GM19193 (cell line): ENCODE measurements around the gene ATXN1.

ENCODE experiments used
- POLR2A ChIP-seq: IDR thresholded peaks from 4 replicates; pipeline ENCODE4 v1.6.1; 2011; ENCODE audit not compliant: insufficient read depth, insufficient read length; ENCODE audit errors: extremely low read depth

The ATXN1 gene

DNA sequence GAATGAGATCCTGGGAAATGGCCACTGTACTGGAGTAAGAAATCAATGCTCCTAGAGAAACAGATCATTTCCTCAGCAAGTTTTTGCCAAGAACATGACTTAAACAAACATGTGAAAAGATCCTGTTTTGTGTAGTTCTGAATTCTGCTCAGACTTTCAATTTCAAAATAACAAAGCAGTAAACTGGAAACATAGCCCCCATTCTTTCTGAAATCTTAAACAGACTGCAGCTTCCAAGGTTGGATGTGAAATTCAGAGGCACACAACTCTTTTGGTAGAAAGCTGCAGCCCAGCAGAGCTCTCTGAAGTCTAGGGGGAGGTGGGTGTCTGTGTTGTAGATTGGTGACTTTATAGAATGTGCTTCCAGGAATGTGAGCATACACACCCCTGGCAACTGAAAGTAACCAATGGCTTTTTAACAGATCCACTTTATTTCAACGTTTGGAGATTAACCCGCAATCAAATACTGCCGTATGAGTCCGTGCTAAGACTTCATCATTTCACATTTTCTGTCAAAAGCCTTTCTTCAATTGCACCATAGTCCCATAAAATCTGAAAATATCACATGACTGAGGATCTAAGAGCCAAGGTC is 86.4 kb downstream of the ATXN1 start:
- no peak for TF ChIP-seq POLR2A

- no peak for TF ChIP-seq POLR2A
Observed at GRCh38 chr6:16673011-16673797, 88.1 kb downstream of the ATXN1 start.

GRCh38 chr6:16671302-16672289 is 89.7 kb downstream of the ATXN1 start:
- TF ChIP-seq POLR2A = no peak

DNA sequence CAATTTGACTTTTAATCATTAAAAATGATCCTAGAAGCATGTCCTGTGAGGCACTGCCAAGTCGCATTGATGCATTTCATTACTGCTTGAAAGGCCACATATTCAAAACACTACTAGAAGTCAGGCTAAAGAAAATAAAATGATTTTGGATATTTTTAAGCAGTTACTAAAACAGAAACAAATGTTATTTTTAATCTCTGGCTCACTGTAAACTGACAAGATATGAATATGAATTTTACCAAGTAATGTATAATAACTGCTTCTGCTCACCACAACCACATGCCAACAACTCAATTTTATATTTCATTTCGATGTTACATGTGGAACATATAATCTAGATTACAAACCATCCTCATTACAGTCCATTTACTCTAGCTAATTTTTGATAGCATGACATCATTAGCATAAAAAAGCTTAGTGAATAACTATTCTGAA is 90.6 kb downstream of the ATXN1 start:
- no peak for TF ChIP-seq POLR2A

GRCh38 chr6:16670183-16670582 is 91.1 kb downstream of the ATXN1 start:
- no peak for TF ChIP-seq POLR2A

DNA sequence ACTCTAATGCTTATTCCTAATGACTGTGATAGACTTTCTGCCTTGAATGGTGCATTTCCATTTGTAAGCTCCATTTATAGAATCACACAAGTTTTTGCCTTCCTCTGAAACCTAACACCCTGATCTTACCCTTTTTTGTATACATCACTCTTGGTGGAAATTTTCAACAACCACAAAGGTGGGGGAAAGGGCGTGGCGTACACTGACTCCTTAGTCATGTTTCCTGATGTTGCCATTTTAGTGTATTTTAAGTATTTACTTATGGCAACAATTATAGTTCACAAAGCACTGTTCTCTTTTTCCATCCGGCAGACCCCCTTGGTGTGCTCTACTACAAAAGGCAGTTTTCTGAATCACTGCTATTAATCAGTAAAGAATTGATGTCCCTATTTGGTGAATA is 92.0 kb downstream of the ATXN1 start:
- no peak for TF ChIP-seq POLR2A

- TF ChIP-seq POLR2A = no peak
Observed at GRCh38 chr6:16667509-16667908, 93.8 kb downstream of the ATXN1 start.

- TF ChIP-seq POLR2A = no peak
Observed at GRCh38 chr6:16665992-16666391, 95.3 kb downstream of the ATXN1 start.

DNA sequence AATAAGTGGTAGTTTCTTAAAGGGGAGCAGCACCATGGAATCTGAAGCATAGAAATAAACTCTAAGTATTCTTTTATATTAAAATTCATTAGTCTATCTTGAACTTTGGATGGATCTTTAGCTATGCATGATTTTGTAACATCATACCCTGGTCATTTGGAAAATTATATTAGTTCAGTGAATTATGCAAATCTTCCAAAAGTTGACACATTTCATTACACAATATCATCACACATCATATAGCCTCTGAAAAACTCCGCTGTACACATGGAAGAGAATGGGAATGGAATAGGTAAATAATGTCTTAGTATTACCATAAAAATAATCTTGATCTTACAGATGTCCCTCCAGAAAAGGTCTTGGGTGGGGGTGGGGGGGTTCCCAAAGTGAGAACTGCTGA is 96.1 kb downstream of the ATXN1 start:
- no peak for TF ChIP-seq POLR2A

- TF ChIP-seq POLR2A = no peak
Observed at GRCh38 chr6:16663901-16664300, 97.4 kb downstream of the ATXN1 start.

DNA sequence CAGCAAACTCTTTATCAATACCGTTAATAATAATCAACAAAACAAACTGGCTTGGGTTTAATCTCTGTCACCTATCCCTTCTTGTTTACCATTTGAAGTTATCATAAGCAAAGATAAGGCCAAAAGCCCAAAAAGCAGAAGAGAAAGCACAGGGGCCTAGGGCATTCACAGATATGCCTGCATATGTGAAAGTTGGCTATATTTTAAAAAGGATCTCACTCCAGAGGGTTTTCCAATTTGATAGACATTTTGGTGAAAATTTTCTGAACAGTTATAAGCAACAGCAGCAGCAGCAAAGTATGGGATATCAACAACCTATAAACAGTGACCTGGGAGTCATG is 101.1 kb downstream of the ATXN1 start:
- TF ChIP-seq POLR2A = no peak

- TF ChIP-seq POLR2A = no peak
Observed at GRCh38 chr6:16659466-16660156, 101.6 kb downstream of the ATXN1 start.

GRCh38 chr6:16658348-16659034 is 102.8 kb downstream of the ATXN1 start:
- no peak for TF ChIP-seq POLR2A

DNA sequence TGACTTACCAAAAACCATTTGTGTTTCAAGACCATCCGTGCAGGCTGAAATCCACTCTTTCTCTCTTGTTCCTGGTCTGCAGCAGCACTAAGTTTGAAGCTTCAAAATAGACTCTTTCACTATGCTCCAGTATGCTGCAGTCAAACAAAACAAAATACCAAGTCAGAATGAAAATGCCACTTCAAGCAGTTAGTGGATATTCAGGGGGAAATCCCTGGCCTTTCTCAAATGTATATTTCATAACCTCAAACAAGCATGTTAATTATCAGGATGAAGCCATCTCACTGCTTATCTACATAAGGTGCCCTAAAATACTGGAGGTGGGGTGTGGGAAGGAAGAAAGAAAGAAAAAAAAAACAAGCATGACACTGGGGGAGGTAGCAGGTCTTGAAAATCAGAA is 103.5 kb downstream of the ATXN1 start:
- TF ChIP-seq POLR2A = no peak
